Effector memory CD4-positive, alpha-beta T cell (primary cell): Measurements from ENCODE around the gene CCDC127.

Experiments used
- DNase-seq, 3 donors: peaks; one replicate each; pipeline ENCODE4 v3.0.0-alpha.2; 2020
- H3K27ac ChIP-seq: 2 replicates; pipeline ENCODE4 v1.7.0; 2013; ENCODE audit warnings: mild to moderate bottlenecking, low read length, moderate library complexity; ENCODE audit not compliant: insufficient read depth, poor library complexity, severe bottlenecking
- H3K27me3 ChIP-seq: replicated peaks from 2 replicates; pipeline ENCODE4 v1.7.0; 2013; ENCODE audit warnings: mild to moderate bottlenecking, low read length; ENCODE audit not compliant: insufficient read depth, control insufficient read depth, poor library complexity, severe bottlenecking
- H3K36me3 ChIP-seq: 2 replicates; pipeline ENCODE4 v1.7.0; 2013; ENCODE audit warnings: mild to moderate bottlenecking, low read length, moderate library complexity; ENCODE audit not compliant: control insufficient read depth, insufficient read depth
- H3K4me1 ChIP-seq: 2 replicates; pipeline ENCODE4 v1.7.0; 2013; ENCODE audit warnings: low read length, mild to moderate bottlenecking; ENCODE audit not compliant: control insufficient read depth, insufficient read depth, poor library complexity, severe bottlenecking
- H3K4me3 ChIP-seq: 2 replicates; pipeline ENCODE4 v1.7.0; 2013; ENCODE audit warnings: low read length, low read depth, mild to moderate bottlenecking; ENCODE audit not compliant: insufficient read depth, poor library complexity, severe bottlenecking
- H3K9me3 ChIP-seq: 2 replicates; pipeline ENCODE4 v1.7.0; 2013; ENCODE audit warnings: mild to moderate bottlenecking, low read length, moderate library complexity; ENCODE audit not compliant: control insufficient read depth

The CCDC127 gene

GRCh38 chr5:186091-187041 is 31.6 kb downstream of the CCDC127 start:
- no peaks in the 10 kb centered on the region for H3K9me3 ChIP-seq
- no peaks in the 10 kb centered on the region for H3K36me3 ChIP-seq
- DNase-seq, result no peak
- H3K27me3 ChIP-seq, result no peaks in the 10 kb centered on the region
- H3K27ac ChIP-seq, result no peak overlapping the region
- no peak overlapping the region for H3K4me3 ChIP-seq
- H3K4me1 ChIP-seq, result peaks cover 3% of the 10 kb centered on the region

- Histone ChIP-seq H3K4me1 (peaks cover 3% of the 10 kb centered on the region), H3K4me3 (no peak overlapping the region), H3K27me3 (no peaks in the 10 kb centered on the region), H3K9me3 (no peaks in the 10 kb centered on the region), H3K27ac (no peak overlapping the region), H3K36me3 (no peaks in the 10 kb centered on the region)
- no peak for DNase-seq
Measured at GRCh38 chr5:185095-186070, 32.6 kb downstream of the CCDC127 start.

GRCh38 chr5:184471-184870 is 33.5 kb downstream of the CCDC127 start:
- Histone ChIP-seq H3K36me3 (no peaks in the 10 kb centered on the region), H3K27me3 (no peaks in the 10 kb centered on the region), H3K9me3 (no peaks in the 10 kb centered on the region), H3K27ac (no peak overlapping the region), H3K4me1 (peaks cover 3% of the 10 kb centered on the region), H3K4me3 (no peak overlapping the region)
- no peak for DNase-seq

GRCh38 chr5:182126-182525 is 35.8 kb downstream of the CCDC127 start:
- Histone ChIP-seq H3K27me3 (no peaks in the 10 kb centered on the region), H3K27ac (no peak overlapping the region), H3K4me1 (no peaks in the 10 kb centered on the region), H3K9me3 (no peaks in the 10 kb centered on the region), H3K36me3 (no peaks in the 10 kb centered on the region), H3K4me3 (no peak overlapping the region)
- no peak for DNase-seq

GRCh38 chr5:181566-181965 is 36.4 kb downstream of the CCDC127 start:
- H3K4me1 ChIP-seq, result no peaks in the 10 kb centered on the region
- no peaks in the 10 kb centered on the region for H3K27me3 ChIP-seq
- H3K9me3 ChIP-seq, result no peaks in the 10 kb centered on the region

GRCh38 chr5:181160-181559 is 36.8 kb downstream of the CCDC127 start:
- Histone ChIP-seq H3K27ac (no peak overlapping the region), H3K4me1 (no peaks in the 10 kb centered on the region), H3K36me3 (no peaks in the 10 kb centered on the region), H3K27me3 (no peaks in the 10 kb centered on the region), H3K4me3 (no peak overlapping the region), H3K9me3 (no peaks in the 10 kb centered on the region)
- DNase-seq, result no peak

More at GRCh38 chr5:181566-181965, 36.4 kb downstream of the CCDC127 start:
- no peaks in the 10 kb centered on the region for H3K36me3 ChIP-seq
- no peak overlapping the region for H3K4me3 ChIP-seq
- DNase-seq, result no peak
- no peak overlapping the region for H3K27ac ChIP-seq

- Histone ChIP-seq H3K27me3 (no peaks in the 10 kb centered on the region), H3K9me3 (no peaks in the 10 kb centered on the region)
Measured at GRCh38 chr5:180286-180918, 37.6 kb downstream of the CCDC127 start.

GRCh38 chr5:179401-179800 is 38.6 kb downstream of the CCDC127 start:
- DNase-seq, result no peak
- Histone ChIP-seq H3K27me3 (no peaks in the 10 kb centered on the region), H3K9me3 (no peaks in the 10 kb centered on the region), H3K36me3 (no peaks in the 10 kb centered on the region), H3K27ac (no peak overlapping the region), H3K4me1 (no peaks in the 10 kb centered on the region), H3K4me3 (no peak overlapping the region)

More at GRCh38 chr5:180286-180918, 37.6 kb downstream of the CCDC127 start:
- no peak for DNase-seq
- no peaks in the 10 kb centered on the region for H3K4me1 ChIP-seq
- no peaks in the 10 kb centered on the region for H3K36me3 ChIP-seq
- no peak overlapping the region for H3K4me3 ChIP-seq
- H3K27ac ChIP-seq, result no peak overlapping the region

- DNase-seq, result no peak
- Histone ChIP-seq H3K4me3 (no peak overlapping the region), H3K27me3 (no peaks in the 10 kb centered on the region), H3K9me3 (no peaks in the 10 kb centered on the region), H3K27ac (no peak overlapping the region), H3K36me3 (no peaks in the 10 kb centered on the region), H3K4me1 (no peaks in the 10 kb centered on the region)
Measured at GRCh38 chr5:178110-178509, 39.8 kb downstream of the CCDC127 start.
